Measurements from ENCODE around the gene CFAP58. TPM values are rescaled to one million over a fixed set of nuclear protein-coding genes. Genes with fewer than 3 reads are reported as not detected.

Gene CFAP58
- total and polyA plus RNA-seq, 4 donors = 0.38 to 1.3 (median 0.90) TPM

DNA sequence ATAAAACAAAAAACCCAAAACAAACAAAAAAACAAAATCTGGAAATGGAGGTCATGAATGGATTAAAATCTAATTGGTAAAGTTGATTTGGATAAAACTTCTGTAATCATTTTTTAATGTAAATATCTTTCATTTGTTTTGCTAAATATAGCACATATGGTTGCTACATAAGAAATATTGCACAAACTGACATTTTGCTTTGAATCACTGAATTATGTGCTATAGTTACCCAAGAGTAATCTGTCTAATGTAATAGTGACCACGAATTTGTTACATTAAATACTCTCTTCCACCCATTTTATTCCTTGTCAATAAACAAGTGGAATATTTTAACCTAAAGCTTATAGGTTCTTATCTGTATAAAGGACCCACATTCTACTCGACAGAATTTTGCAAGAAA, 6.2 kb downstream of the CFAP58 start:
- no peak overlapping the region for H3K27ac ChIP-seq (ENCODE audit: low read depth in 1 of 2, low read length in 2 of 2)
- DNase-seq (no peak), ATAC-seq (ENCODE audit: low FRiP score) (no peak)
- 61 to 66% methylated on average over 2 of the region's 2 CpGs for WGBS, 2 donors
- no peak overlapping the region for H3K4me3 ChIP-seq (ENCODE audit: low read length in 2 of 2)
- peaks cover 2% of the 10 kb centered on the region for H3K9me3 ChIP-seq (ENCODE audit: control insufficient read depth, low read length)
- H3K4me1 ChIP-seq (ENCODE audit: control insufficient read depth in 1 of 2, insufficient read depth in 2 of 2, low read length in 2 of 2) = no peaks in the 10 kb centered on the region
- intact Hi-C loops (cut with DNase I) = no loop called here
- no peaks in the 10 kb centered on the region for H3K27me3 ChIP-seq (ENCODE audit: control insufficient read depth in 1 of 2, insufficient read depth in 2 of 2, low read length in 1 of 2)
- H3K36me3 ChIP-seq (ENCODE audit: control insufficient read depth in 1 of 2, insufficient read depth in 2 of 2, low read length in 1 of 2) = no peaks in the 10 kb centered on the region

GRCh38 chr10:104367904-104368303, 14.3 kb downstream of the CFAP58 start:
- 61 to 66% methylated on average over 8 of the region's 8 CpGs for WGBS, 2 donors
- H3K36me3 ChIP-seq (ENCODE audit: control insufficient read depth in 1 of 2, insufficient read depth in 2 of 2, low read length in 1 of 2) = no peaks in the 10 kb centered on the region
- intact Hi-C loops (cut with DNase I) = no loop called here
- ATAC-seq (ENCODE audit: low FRiP score) = no peak
- H3K4me3 ChIP-seq (ENCODE audit: low read length in 2 of 2) = no peak overlapping the region
- peaks cover 5% of the 10 kb centered on the region for H3K9me3 ChIP-seq (ENCODE audit: control insufficient read depth, low read length)
- no peaks in the 10 kb centered on the region for H3K4me1 ChIP-seq (ENCODE audit: control insufficient read depth in 1 of 2, insufficient read depth in 2 of 2, low read length in 2 of 2)
- no peaks in the 10 kb centered on the region for H3K27me3 ChIP-seq (ENCODE audit: control insufficient read depth in 1 of 2, insufficient read depth in 2 of 2, low read length in 1 of 2)
- no peak overlapping the region for H3K27ac ChIP-seq (ENCODE audit: low read depth in 1 of 2, low read length in 2 of 2)
- DNase-seq = no peak

GRCh38 chr10:104368381-104368780, 14.7 kb downstream of the CFAP58 start:
- no peak overlapping the region for H3K4me3 ChIP-seq (ENCODE audit: low read length in 2 of 2)
- intact Hi-C loops (cut with DNase I) = no loop called here
- DNase-seq (no peak), ATAC-seq (ENCODE audit: low FRiP score) (no peak)
- H3K4me1 ChIP-seq (ENCODE audit: control insufficient read depth in 1 of 2, insufficient read depth in 2 of 2, low read length in 2 of 2) = no peaks in the 10 kb centered on the region
- H3K27ac ChIP-seq (ENCODE audit: low read depth in 1 of 2, low read length in 2 of 2) = no peak overlapping the region
- 44 to 45% methylated on average over 2 of the region's 2 CpGs for WGBS, 2 donors
- H3K9me3 ChIP-seq (ENCODE audit: control insufficient read depth, low read length) = peaks cover 5% of the 10 kb centered on the region
- no peaks in the 10 kb centered on the region for H3K36me3 ChIP-seq (ENCODE audit: control insufficient read depth in 1 of 2, insufficient read depth in 2 of 2, low read length in 1 of 2)
- peaks cover 0 to 2% of the 10 kb centered on the region in 2 donors for H3K27me3 ChIP-seq (ENCODE audit: control insufficient read depth in 1 of 2, insufficient read depth in 2 of 2, low read length in 1 of 2)

- H3K4me1 ChIP-seq (ENCODE audit: control insufficient read depth in 1 of 2, insufficient read depth in 2 of 2, low read length in 2 of 2) = no peaks in the 10 kb centered on the region
- ATAC-seq (ENCODE audit: low FRiP score) = no peak
- DNase-seq = no peak
- peaks cover 2% of the 10 kb centered on the region for H3K9me3 ChIP-seq (ENCODE audit: control insufficient read depth, low read length)
- WGBS, 2 donors = 89% methylated on average over 6 of the region's 6 CpGs
- no peak overlapping the region for H3K4me3 ChIP-seq (ENCODE audit: low read length in 2 of 2)
- intact Hi-C loops (cut with DNase I) = no loop called here
- no peak overlapping the region for H3K27ac ChIP-seq (ENCODE audit: low read depth in 1 of 2, low read length in 2 of 2)
- H3K36me3 ChIP-seq (ENCODE audit: control insufficient read depth in 1 of 2, insufficient read depth in 2 of 2, low read length in 1 of 2) = no peaks in the 10 kb centered on the region
- peaks cover 0 to 2% of the 10 kb centered on the region in 2 donors for H3K27me3 ChIP-seq (ENCODE audit: control insufficient read depth in 1 of 2, insufficient read depth in 2 of 2, low read length in 1 of 2)
Measured at GRCh38 chr10:104371753-104372152, 18.1 kb downstream of the CFAP58 start.

- WGBS, 2 donors = 68 to 74% methylated on average over 1 of the region's 1 CpG
- peaks cover 2% of the 10 kb centered on the region for H3K9me3 ChIP-seq (ENCODE audit: control insufficient read depth, low read length)
- no peak overlapping the region for H3K4me3 ChIP-seq (ENCODE audit: low read length in 2 of 2)
- no peaks in the 10 kb centered on the region for H3K36me3 ChIP-seq (ENCODE audit: control insufficient read depth in 1 of 2, insufficient read depth in 2 of 2, low read length in 1 of 2)
- ATAC-seq (ENCODE audit: low FRiP score) (no peak), DNase-seq (no peak)
- peaks cover 0 to 2% of the 10 kb centered on the region in 2 donors for H3K27me3 ChIP-seq (ENCODE audit: control insufficient read depth in 1 of 2, insufficient read depth in 2 of 2, low read length in 1 of 2)
- H3K27ac ChIP-seq (ENCODE audit: low read depth in 1 of 2, low read length in 2 of 2) = no peak overlapping the region
- intact Hi-C loops (cut with DNase I) = no loop called here
- no peaks in the 10 kb centered on the region for H3K4me1 ChIP-seq (ENCODE audit: control insufficient read depth in 1 of 2, insufficient read depth in 2 of 2, low read length in 2 of 2)
Measured at GRCh38 chr10:104374591-104374990, 21.0 kb downstream of the CFAP58 start.

DNA sequence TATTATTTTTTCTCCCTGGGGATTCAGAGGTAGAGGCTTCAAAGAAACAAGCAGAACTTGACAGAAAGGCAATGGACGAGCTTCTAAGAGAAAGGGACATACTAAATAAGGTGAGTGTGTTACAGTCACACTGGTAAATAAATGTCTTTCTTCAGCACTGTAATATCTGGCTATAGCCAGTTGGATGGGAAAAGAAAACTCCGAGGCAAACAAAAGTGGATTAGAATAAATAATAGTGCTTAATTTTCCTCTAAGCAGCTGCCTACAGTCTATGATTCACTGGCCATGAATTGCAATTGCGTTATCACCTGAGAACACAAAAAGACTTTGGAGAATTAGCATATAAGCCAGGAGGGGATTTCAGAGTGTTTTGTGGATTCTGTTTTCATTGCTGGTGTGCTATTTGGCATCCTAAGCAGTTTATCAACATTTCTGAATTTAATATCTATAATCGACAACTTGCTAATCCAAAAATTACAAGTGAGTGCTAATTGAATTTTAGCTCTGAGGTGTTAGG, 23.2 kb downstream of the CFAP58 start:
- Histone ChIP-seq H3K27ac (ENCODE audit: low read depth in 1 of 2, low read length in 2 of 2) (no peak overlapping the region), H3K9me3 (ENCODE audit: control insufficient read depth, low read length) (no peaks in the 10 kb centered on the region), H3K4me1 (ENCODE audit: control insufficient read depth in 1 of 2, insufficient read depth in 2 of 2, low read length in 2 of 2) (no peaks in the 10 kb centered on the region), H3K36me3 (ENCODE audit: control insufficient read depth in 1 of 2, insufficient read depth in 2 of 2, low read length in 1 of 2) (no peaks in the 10 kb centered on the region), H3K27me3 (ENCODE audit: control insufficient read depth in 1 of 2, insufficient read depth in 2 of 2, low read length in 1 of 2) (peaks cover 0 to 2% of the 10 kb centered on the region in 2 donors), H3K4me3 (ENCODE audit: low read length in 2 of 2) (no peak overlapping the region)
- intact Hi-C loops (cut with DNase I) = no loop called here
- 72 to 76% methylated on average over 4 of the region's 4 CpGs for WGBS, 2 donors
- ATAC-seq (ENCODE audit: low FRiP score) = no peak
- DNase-seq = no peak

GRCh38 chr10:104380336-104380735, 26.7 kb downstream of the CFAP58 start:
- ATAC-seq (ENCODE audit: low FRiP score) = no peak
- intact Hi-C loops (cut with DNase I) = no loop called here

DNA sequence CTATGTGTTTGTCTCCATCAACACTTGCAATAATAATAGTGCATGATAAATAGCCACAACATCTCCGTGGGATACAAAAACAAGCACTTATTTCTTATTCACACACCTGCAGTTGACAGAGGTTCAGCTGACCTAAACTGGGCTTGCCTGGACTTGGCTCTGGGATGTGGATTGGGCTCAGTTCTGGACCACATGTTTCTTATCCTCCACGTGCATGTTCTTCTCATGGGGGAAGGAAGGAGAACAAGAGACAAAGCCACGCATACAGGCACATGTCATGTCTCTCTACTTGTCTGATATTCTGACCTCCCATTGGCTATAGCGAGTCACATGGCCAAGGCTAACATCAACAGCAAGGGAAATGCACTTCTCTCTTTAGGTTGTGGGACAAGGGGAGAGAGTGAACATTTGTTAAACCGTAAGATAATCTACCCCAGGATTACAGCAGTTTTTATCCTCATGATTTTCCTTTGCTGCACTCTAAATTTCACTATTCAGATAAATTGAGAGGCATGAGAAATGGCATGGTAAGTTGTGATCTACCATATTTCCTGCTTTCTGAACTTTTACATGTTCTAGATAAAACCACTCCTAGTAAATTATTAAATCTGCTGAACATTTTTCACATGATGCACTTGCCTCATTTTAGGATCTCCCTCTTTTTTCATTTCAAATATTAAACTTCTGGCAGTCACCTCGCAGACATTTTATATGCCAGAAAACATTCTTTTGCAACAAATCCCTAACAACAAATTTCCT, 33.7 kb downstream of the CFAP58 start:
- intact Hi-C loops (cut with DNase I) = no loop called here
- WGBS, 2 donors = 67 to 68% methylated on average over 6 of the region's 6 CpGs
- ATAC-seq (ENCODE audit: low FRiP score) = no peak

More at GRCh38 chr10:104380336-104380735, 26.7 kb downstream of the CFAP58 start:
- Histone ChIP-seq H3K27me3 (ENCODE audit: control insufficient read depth in 1 of 2, insufficient read depth in 2 of 2, low read length in 1 of 2) (peaks cover 0 to 2% of the 10 kb centered on the region in 2 donors), H3K36me3 (ENCODE audit: control insufficient read depth in 1 of 2, insufficient read depth in 2 of 2, low read length in 1 of 2) (no peaks in the 10 kb centered on the region), H3K27ac (ENCODE audit: low read depth in 1 of 2, low read length in 2 of 2) (no peak overlapping the region), H3K9me3 (ENCODE audit: control insufficient read depth, low read length) (no peaks in the 10 kb centered on the region), H3K4me1 (ENCODE audit: control insufficient read depth in 1 of 2, insufficient read depth in 2 of 2, low read length in 2 of 2) (no peaks in the 10 kb centered on the region), H3K4me3 (ENCODE audit: low read length in 2 of 2) (no peak overlapping the region)
- no peak for DNase-seq
- 70 to 83% methylated on average over 4 of the region's 4 CpGs for WGBS, 2 donors

DNA sequence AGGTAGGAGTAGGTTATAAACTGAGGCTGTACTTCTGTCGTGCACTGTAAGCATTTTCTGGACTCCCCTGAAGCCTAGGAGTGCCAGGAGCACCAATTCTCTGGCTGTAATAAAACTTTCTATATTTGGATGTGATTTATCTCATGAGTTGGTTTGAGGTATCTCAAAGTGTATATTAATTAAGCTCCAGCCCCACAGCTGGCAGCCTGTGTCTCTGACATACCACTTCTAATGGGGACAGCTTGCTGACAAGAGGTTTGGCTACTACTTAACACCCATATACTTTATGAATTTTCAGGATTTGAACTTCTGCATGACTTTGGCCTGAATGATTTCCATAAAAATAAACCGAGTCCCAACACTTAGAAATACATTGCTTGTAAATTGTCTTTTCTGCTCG, 35.2 kb downstream of the CFAP58 start:
- no peaks in the 10 kb centered on the region for H3K27me3 ChIP-seq (ENCODE audit: control insufficient read depth in 1 of 2, insufficient read depth in 2 of 2, low read length in 1 of 2)
- WGBS, 2 donors = 55 to 66% methylated on average over 3 of the region's 3 CpGs
- no peaks in the 10 kb centered on the region for H3K36me3 ChIP-seq (ENCODE audit: control insufficient read depth in 1 of 2, insufficient read depth in 2 of 2, low read length in 1 of 2)
- H3K27ac ChIP-seq (ENCODE audit: low read depth in 1 of 2, low read length in 2 of 2) = no peak overlapping the region
- ATAC-seq (ENCODE audit: low FRiP score) = no peak
- peaks cover 2% of the 10 kb centered on the region for H3K9me3 ChIP-seq (ENCODE audit: control insufficient read depth, low read length)
- no peak for DNase-seq
- H3K4me3 ChIP-seq (ENCODE audit: low read length in 2 of 2) = no peak overlapping the region
- intact Hi-C loops (cut with DNase I) = no loop called here
- H3K4me1 ChIP-seq (ENCODE audit: control insufficient read depth in 1 of 2, insufficient read depth in 2 of 2, low read length in 2 of 2) = no peaks in the 10 kb centered on the region

More for the DNA sequence above, 33.7 kb downstream of the CFAP58 start:
- peaks cover 2% of the 10 kb centered on the region for H3K9me3 ChIP-seq (ENCODE audit: control insufficient read depth, low read length)
- H3K36me3 ChIP-seq (ENCODE audit: control insufficient read depth in 1 of 2, insufficient read depth in 2 of 2, low read length in 1 of 2) = no peaks in the 10 kb centered on the region
- no peak for DNase-seq
- no peak overlapping the region for H3K4me3 ChIP-seq (ENCODE audit: low read length in 2 of 2)
- H3K4me1 ChIP-seq (ENCODE audit: control insufficient read depth in 1 of 2, insufficient read depth in 2 of 2, low read length in 2 of 2) = no peaks in the 10 kb centered on the region
- no peak overlapping the region for H3K27ac ChIP-seq (ENCODE audit: low read depth in 1 of 2, low read length in 2 of 2)
- peaks cover 0 to 2% of the 10 kb centered on the region in 2 donors for H3K27me3 ChIP-seq (ENCODE audit: control insufficient read depth in 1 of 2, insufficient read depth in 2 of 2, low read length in 1 of 2)
